NCI-H2196 (cell line): ENCODE data around the gene DPF1.

Source experiments
- DNase-seq: peaks from one replicate; lab custom pipeline; 2025; ENCODE audit not compliant: unreplicated experiment; lab: John Stamatoyannopoulos, UW

The DPF1 gene

GRCh38 chr19:38168637-38169036, 55.4 kb downstream of the DPF1 start:
- no peak for DNase-seq

- no peak for DNase-seq
Observed at GRCh38 chr19:38165335-38165734, 58.7 kb downstream of the DPF1 start.

- DNase-seq: no peak
Observed at GRCh38 chr19:38164526-38164925, 59.5 kb downstream of the DPF1 start.

GRCh38 chr19:38163419-38164290, 60.4 kb downstream of the DPF1 start:
- DNase-seq: no peak

- DNase-seq: no peak
Observed at GRCh38 chr19:38162632-38163031, 61.4 kb downstream of the DPF1 start.

- DNase-seq: no peak
Observed at GRCh38 chr19:38162094-38162493, 61.9 kb downstream of the DPF1 start.
